Renal cortical epithelial cell (primary cell): ENCODE data around the gene TEX50. TPM values are rescaled to one million over a fixed set of nuclear protein-coding genes. Genes with fewer than 3 reads are reported as not detected.
A peak's percentile ranks its signal among the peaks of the same experiment; 100 is the strongest.
"Not testable (repeated sequence)": the region's sequence is repeated elsewhere in the genome, so short reads cannot be mapped to it uniquely, and the experiment has no call there.

ENCODE experiments used
- DNase-seq: peaks from one replicate; pipeline ENCODE4 v3.0.0-alpha.2; 2011; ENCODE audit warnings: low read depth
- total RNA-seq: library from RNA; depleted of rRNA; stranded (reverse); fragments of >200 nt; gene quantifications from 2 replicates; pipeline ENCODE4 v1.2.3, GENCODE V29; 2014

TEX50 gene, protein sequence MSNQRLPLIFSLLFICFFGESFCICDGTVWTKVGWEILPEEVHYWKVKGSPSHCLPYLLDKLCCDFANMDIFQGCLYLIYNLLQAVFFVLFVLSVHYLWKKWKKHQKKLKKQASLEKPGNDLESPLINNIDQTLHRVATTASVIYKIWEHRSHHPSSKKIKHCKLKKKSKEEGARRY
- not detected in 2 replicates for total RNA-seq

GRCh38 chr1:173635116-173635515 lies at the start of gene TEX50:
TEX50 (plus strand) TSS chr1:173635338; CDS start chr1:173635522, 184 bp downstream.
- DNase-seq: no peak

DNA sequence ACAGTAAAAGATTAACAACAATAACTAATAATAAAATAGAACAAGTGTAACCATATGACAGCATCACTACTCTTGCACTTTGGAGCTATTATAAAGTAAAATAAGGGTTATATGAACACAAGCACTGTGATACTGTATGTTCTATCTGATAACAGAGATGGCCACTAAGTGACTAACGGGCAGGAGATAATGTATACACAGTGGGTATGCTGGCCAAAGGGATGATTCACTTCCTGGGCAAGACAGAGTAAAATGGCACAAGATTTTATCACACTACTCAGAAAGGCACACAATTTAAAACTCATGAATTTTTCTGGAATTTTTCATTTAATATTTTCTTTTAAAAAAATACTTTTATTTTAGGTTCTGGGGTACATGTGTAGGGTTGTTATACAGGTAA lies 44.6 kb upstream of the TEX50 start:
- no peak for DNase-seq

DNA sequence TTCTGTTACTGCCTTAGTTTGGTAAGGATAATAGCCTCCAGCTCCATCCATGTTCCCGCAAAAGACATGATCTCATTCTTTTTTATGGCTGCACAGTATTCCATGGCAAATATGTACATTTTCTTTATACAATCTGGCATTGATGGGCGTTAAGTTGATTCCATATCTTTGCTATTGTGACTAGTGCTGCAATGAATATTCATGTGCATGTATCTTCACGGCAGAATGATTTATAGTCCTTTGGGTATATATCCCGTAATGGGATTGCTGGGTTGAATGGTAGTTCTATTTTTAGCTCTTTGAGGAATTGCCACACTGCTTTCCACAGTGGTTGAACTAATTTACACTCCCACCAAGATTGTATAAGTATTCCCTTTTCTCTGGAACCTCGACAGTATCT lies 44.0 kb upstream of the TEX50 start:
- not testable (repeated sequence) for DNase-seq

GRCh38 chr1:173596097-173596825 lies 38.9 kb upstream of the TEX50 start:
- DNase-seq: no peak

DNA sequence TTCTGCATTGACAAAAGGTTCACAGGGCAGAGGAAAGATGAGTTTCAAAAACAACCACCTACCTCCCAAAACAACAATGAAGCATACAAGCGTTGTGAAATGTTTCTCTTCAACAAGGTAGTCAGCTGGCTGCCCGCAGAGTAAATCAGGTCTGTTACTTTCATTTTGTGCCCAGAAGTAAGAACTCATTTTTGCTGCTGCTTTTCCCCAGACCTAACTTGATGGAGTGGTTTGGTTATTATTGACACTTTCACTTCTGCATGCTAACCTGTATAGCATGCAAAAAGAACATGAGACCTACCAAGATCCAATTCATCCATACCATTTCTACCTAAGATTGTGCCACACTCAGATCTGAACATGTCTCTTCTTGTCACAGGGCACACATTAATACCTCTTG lies 33.5 kb upstream of the TEX50 start:
- DNase-seq: no peak

- DNase-seq: peak; percentile 18
Measured at GRCh38 chr1:173603056-173603591, 32.0 kb upstream of the TEX50 start, which contains the start of gene SLC9C2. SLC9C2 (minus strand) TSS chr1:173603072; CDS start chr1:173601776, 1,296 bp downstream.

DNA sequence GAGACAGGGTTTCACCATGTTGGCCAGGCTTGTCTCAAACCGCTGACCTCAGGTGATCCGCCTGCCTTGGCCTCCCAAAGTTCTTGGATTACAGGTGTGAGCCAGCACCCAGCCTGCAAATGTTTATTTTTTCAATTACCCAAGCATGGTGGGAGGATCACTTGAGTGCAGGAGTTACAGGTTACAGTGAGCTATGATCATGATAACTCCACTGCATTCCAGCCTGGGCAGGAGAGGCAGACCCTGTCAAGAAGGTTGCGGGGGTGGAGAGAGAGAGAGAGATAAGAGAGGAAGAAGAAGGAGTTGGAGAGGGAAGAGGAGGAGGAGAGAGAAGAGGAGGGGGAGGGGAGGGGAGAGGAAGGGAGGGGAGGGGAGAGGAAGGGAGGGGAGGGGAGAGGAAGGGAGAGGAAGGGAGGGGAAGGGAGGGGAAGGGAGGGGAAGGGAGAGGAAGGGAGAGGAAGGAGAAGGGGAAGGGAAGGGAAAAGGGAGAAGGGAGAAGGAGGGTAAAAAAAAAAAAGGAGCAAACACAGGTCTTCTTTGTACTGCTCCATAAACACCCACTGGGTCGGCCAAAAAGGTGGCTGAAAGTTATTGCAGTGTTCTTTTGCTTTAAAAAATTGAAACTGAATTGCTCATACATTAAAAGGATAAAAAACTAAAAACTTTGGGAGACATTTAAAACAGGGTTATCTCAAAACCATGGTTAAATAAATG lies 26.5 kb upstream of the TEX50 start:
- no peak for DNase-seq

- not testable (repeated sequence) for DNase-seq
Measured at GRCh38 chr1:173613086-173613485, 22.1 kb upstream of the TEX50 start.

GRCh38 chr1:173616859-173617258 lies 18.3 kb upstream of the TEX50 start:
- no peak for DNase-seq

DNA sequence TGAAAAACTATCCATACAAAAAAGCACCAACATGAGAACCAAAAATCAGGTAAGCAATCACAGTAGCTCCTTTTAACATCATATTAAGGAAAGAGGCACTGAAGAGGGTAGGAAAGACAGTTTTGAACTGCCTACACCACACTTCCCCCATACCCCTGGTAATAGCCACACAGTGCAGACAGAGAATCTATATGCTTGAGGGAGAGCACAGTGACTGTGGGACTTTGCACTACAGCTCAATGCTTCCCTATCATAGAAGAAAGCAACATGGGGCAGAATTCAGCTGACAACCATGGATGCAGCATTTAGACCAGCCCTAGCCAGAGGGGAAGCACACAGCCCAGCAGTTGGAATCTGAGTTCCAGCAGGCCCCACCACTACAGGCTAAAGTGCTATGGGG lies 7.9 kb upstream of the TEX50 start:
- DNase-seq: no peak

GRCh38 chr1:173628888-173629287 lies 6.2 kb upstream of the TEX50 start:
- DNase-seq: no peak

- peak; percentile 4 for DNase-seq
Measured at GRCh38 chr1:173637236-173638042, 2.3 kb downstream of the TEX50 start.

DNA sequence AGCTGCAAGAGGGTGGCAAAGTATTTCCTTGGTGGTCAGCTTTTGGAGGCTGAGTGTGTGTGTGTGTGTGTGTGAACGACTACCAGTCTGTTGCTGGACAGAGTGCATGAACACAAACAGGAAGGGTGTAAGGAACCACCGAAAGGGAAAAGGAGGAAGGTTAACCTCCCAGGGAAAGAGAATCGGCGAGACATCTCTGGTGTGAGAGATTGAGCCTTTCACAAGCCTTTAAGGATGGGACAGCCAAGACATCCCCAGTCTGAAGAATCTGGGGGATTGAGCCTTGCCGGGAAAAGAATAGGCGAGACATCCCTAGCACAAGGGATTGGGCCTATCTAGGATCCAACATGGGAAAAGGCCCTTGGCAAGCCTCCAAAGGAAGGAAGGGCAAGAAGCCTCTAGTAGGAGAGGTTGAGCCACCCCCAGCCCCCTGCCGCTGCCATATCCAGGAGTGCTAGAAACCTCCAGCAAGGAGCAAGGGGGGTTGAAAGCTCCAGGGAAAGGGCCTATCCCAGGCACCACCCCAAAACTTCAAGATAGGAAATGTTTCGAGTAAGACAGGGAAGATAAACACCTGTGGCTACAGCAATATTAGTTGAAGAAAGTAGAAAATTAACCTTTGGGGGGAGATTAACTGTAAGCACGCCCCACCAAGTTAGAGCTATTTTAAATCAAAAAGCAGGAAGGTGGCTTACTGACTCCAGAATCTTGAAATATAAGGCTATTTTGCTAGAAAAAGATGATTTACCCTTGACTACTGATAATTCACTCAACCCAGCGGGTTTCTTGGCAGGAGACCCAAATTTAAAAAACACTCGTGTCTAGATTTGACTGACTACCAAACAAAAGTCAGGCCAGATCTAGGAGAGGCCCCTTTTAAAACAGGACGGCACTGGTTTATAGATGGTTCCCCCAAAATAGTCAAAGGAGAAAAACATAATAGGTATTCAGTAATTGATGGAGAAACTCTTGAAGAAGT lies 3.2 kb downstream of the TEX50 start:
- no peak for DNase-seq

DNA sequence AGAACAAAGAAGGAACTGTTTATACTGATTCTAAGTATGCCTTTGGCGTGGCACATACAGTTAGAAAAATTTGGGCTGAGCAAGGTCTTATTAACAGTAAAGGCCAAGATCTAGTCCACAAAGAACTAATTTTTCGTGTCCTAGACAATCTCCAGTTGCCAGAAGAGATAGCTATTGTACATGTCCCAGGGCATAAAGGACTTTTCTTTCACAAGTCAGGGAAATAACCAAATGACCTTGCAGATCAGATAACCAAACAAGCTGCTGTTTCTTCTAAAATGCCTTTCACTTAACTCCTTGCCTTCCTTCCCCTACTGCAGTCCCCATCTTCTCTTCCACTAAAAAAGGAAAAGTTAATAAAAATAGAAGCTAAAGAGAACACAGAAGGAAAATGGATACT lies 4.0 kb downstream of the TEX50 start:
- DNase-seq: no peak

DNA sequence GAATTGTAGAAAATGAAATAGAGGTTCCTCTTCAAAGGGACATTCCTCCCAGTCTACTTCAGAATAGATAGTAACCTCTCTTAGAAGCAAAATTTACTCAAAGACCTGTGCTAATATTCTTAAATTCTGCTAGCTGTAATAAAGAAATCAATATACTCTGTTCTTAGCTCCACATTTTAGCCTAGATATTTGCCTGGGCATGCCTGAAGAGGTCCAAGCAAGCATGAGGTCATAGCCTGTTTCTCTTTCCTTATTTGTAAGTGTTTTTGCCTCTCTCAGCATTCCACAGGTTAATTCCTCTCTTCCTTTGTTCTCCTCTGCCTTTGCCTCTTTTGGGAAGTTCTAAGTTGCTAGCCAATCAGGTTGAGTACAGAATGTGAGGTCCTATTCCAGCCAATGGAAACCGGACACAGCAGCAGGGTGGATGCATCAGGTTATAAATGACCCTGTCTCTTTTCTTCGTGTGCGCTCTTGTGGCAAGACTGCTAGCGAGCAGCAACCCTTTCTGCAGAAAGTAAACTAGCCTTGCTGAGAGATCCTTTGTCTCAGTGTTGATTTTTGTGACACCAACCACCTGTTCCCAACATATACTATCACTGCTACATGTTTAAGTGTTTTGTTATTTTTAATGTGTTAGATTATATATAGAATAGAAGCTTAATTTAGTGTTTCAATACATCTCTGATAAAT lies 7.5 kb downstream of the TEX50 start:
- not testable (repeated sequence) for DNase-seq

DNA sequence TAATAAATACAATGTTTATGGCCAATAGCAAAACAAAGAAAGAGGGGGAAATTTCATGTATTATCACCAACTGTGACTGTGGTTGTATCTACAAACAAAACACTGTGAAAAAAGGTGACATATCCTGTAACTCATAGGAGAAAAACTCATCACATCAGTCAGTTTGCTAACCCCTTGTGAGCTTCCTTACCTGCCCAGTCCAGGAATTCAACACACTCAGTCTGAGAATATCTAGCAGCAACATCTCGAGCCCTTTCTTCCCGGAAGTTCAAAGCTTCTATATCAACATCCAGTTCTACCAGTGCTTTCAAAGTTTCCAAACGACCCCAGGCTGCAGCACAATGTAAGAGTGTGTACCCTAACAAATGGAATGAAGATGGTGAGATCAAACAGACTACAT lies 11.5 kb downstream of the TEX50 start:
- DNase-seq: no peak

- DNase-seq: no peak
Measured at GRCh38 chr1:173648880-173649605, 13.9 kb downstream of the TEX50 start.

GRCh38 chr1:173660306-173660705 lies 25.2 kb downstream of the TEX50 start:
- no peak for DNase-seq

DNA sequence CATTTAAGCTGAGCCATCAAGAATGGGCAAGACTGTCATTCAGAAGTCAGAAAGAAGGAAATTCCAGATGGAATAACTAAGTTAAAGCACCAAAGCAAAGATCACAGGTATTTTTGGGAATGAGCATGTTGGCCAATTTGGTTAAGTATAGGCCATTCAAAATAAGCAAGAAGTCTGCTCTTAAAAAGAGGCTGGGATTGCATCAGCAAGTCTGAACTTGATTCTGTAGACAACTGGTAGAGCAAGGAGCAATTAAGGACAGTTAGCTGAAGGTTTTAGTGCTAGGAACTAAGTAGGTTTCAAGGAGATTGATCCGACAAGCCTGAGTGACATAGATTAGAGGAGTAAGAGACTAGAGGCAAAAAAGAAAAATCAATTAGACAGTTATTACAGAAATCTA lies 26.1 kb downstream of the TEX50 start:
- no peak for DNase-seq
